Gastroesophageal sphincter (tissue), 4 donors: Measurements from ENCODE around the gene PDIA3. TPM values are rescaled to one million over a fixed set of nuclear protein-coding genes. Genes with fewer than 3 reads are reported as not detected.

Experiments
- ATAC-seq: fragments of 150-250 bp; one replicate; pipeline ENCODE4 v1.9.1; 2016; ENCODE audit warnings: mild to moderate bottlenecking, moderate library complexity
- H3K27ac ChIP-seq, 4 donors: fragments of 200-600 bp; sonication (generic) in 3 of 4; 1 replicate in 3 of 4; 2 replicates in 1 of 4; pipeline ENCODE4 v1.5.1; 2016 to 2019
- H3K27me3 ChIP-seq: fragments of 200-600 bp; sonication (generic); one replicate; pipeline ENCODE4 v1.5.1; 2019
- H3K36me3 ChIP-seq, 2 donors: fragments of 200-600 bp; sonication (generic); one replicate each; pipeline ENCODE4 v1.5.1; 2019; ENCODE audit warnings: control low read depth in 1 of 2
- H3K4me1 ChIP-seq, 3 donors: fragments of 200-600 bp; sonication (generic); 1 replicate in 2 of 3; 2 replicates in 1 of 3; pipeline ENCODE4 v1.5.1; 2016 to 2019; ENCODE audit warnings: control low read depth in 2 of 3
- H3K4me3 ChIP-seq, 2 donors: fragments of 200-600 bp; sonication (generic); one replicate each; pipeline ENCODE4 v1.5.1; 2019; ENCODE audit warnings: mild to moderate bottlenecking in 1 of 2, moderate library complexity in 1 of 2
- H3K9me3 ChIP-seq, 3 donors: fragments of 200-600 bp; sonication (generic); one replicate each; pipeline ENCODE4 v1.5.1; 2017 to 2019; ENCODE audit warnings: control low read depth in 2 of 3
- EP300 ChIP-seq: sonication (generic); formaldehyde crosslinking; IDR thresholded peaks from one replicate; pipeline ENCODE4 v1.6.1; 2017; ENCODE audit warnings: antibody characterized with exemption, mild to moderate bottlenecking
- POLR2A ChIP-seq, 2 donors: fragments of 450-650 bp; IDR thresholded peaks; one replicate each; pipeline ENCODE4 v1.6.1; 2017; ENCODE audit warnings: antibody characterized with exemption in 2 of 2, mild to moderate bottlenecking in 2 of 2, moderate library complexity in 1 of 2
- POLR2AphosphoS5 ChIP-seq: sonication (generic); formaldehyde crosslinking; IDR thresholded peaks from one replicate; pipeline ENCODE4 v1.6.1; 2017; ENCODE audit warnings: antibody characterized with exemption
- WGBS, 2 donors: methylation state at CpG; one replicate each; pipeline ENCODE4 v1.1.5; 2018; ENCODE audit warnings: low coverage in 1 of 2; 5-methylcytosine and 5-hydroxymethylcytosine counted together
- total RNA-seq, 4 donors: library from RNA; depleted of rRNA; stranded (reverse); fragments of >200 nt; gene quantifications; one replicate each; pipeline ENCODE4 v1.1.0, GENCODE V29; 2016
- TF ChIP-seq, protein P1 (sequence below), 4 experiments: fragments of 200-600 bp in 2 of 4; fragments of 450-650 bp in 2 of 4; sonication (generic) in 1 of 4; IDR thresholded peaks; one replicate each; pipeline ENCODE4 v1.5.1; 2017 to 2019; ENCODE audit warnings: antibody characterized with exemption in 4 of 4, mild to moderate bottlenecking in 2 of 4, moderate library complexity in 2 of 4

Gene PDIA3
- total RNA-seq, 4 donors from 2014 or later = 85.3 to 141 (median 113) TPM

DNA sequence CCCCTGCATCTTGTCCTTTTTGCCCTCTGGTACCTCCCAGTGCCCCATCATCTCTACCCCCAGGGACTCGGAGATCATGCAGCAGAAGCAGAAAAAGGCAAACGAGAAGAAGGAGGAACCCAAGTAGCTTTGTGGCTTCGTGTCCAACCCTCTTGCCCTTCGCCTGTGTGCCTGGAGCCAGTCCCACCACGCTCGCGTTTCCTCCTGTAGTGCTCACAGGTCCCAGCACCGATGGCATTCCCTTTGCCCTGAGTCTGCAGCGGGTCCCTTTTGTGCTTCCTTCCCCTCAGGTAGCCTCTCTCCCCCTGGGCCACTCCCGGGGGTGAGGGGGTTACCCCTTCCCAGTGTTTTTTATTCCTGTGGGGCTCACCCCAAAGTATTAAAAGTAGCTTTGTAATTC lies 47.4 kb downstream of the PDIA3 start:
- Histone ChIP-seq H3K27me3 (no peaks in the 10 kb centered on the region), H3K9me3 (no peaks in the 10 kb centered on the region), H3K27ac (peak overlapping the region in 3 of 4 donors; percentile 94 to 99 (median 96)), H3K4me3 (peak overlapping the region; percentile 72 to 97), H3K4me1 (peaks cover 5 to 61% (median 19%) of the 10 kb centered on the region in 3 donors), H3K36me3 (peaks cover 0 to 51% of the 10 kb centered on the region in 2 donors)
- TF ChIP-seq POLR2A (IDR thresholded peaks at IDR 0.05) (no peak), POLR2AphosphoS5 (no peak), EP300 (no peak)
- TF ChIP-seq, protein P1, sequence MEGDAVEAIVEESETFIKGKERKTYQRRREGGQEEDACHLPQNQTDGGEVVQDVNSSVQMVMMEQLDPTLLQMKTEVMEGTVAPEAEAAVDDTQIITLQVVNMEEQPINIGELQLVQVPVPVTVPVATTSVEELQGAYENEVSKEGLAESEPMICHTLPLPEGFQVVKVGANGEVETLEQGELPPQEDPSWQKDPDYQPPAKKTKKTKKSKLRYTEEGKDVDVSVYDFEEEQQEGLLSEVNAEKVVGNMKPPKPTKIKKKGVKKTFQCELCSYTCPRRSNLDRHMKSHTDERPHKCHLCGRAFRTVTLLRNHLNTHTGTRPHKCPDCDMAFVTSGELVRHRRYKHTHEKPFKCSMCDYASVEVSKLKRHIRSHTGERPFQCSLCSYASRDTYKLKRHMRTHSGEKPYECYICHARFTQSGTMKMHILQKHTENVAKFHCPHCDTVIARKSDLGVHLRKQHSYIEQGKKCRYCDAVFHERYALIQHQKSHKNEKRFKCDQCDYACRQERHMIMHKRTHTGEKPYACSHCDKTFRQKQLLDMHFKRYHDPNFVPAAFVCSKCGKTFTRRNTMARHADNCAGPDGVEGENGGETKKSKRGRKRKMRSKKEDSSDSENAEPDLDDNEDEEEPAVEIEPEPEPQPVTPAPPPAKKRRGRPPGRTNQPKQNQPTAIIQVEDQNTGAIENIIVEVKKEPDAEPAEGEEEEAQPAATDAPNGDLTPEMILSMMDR (IDR thresholded peaks at IDR 0.05) = no peak
- ATAC-seq = no peak
- WGBS, 2 donors = 76 to 80% methylated on average over 1 to 6 of the region's 10 CpGs

- H3K36me3 ChIP-seq = peaks cover 0 to 59% of the 10 kb centered on the region in 2 donors
- no peaks in the 10 kb centered on the region for H3K9me3 ChIP-seq
- H3K27me3 ChIP-seq = no peaks in the 10 kb centered on the region
- H3K4me3 ChIP-seq = no peak overlapping the region
- 59% methylated on average over 7 of the region's 9 CpGs; no CpG with 5 or more reads in 1 of the 2 donors for WGBS, 2 donors
- H3K27ac ChIP-seq = peak overlapping the region in 3 of 4 donors; percentile 13 to 99 (median 96)
- no peak for TF ChIP-seq POLR2AphosphoS5
- TF ChIP-seq, protein P1 (IDR thresholded peaks at IDR 0.05) = no peak
- no peak for TF ChIP-seq POLR2A (IDR thresholded peaks at IDR 0.05)
- no peak for TF ChIP-seq EP300
- H3K4me1 ChIP-seq = peaks cover 5 to 67% (median 20%) of the 10 kb centered on the region in 3 donors
- no peak for ATAC-seq
Measured at GRCh38 chr15:43794269-43795037, 48.2 kb downstream of the PDIA3 start.

DNA sequence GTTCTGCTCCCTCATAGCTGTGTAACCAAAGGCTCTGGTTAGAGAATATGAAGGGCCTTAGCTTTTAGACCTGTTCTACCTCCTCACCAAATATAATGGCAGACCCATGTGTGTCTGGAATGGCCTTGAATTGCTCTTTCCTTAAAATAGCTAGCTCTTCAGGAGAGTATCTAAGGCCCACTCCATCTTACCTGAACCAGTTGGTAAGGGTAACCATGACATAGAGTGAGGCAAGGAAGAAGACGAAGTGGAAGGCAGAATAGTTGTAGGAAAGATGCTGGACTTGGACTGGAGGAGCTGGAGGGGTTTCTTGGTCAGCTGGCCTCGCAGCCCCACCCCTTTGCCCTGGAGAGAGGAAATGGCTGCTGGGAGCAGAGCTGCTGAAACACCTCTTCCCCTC lies 49.0 kb downstream of the PDIA3 start:
- no peaks in the 10 kb centered on the region for H3K9me3 ChIP-seq
- H3K4me1 ChIP-seq = peaks cover 5 to 75% (median 27%) of the 10 kb centered on the region in 3 donors
- H3K4me3 ChIP-seq = no peak overlapping the region
- no peaks in the 10 kb centered on the region for H3K27me3 ChIP-seq
- TF ChIP-seq POLR2A (IDR thresholded peaks at IDR 0.05) (no peak), POLR2AphosphoS5 (no peak), EP300 (no peak)
- TF ChIP-seq, protein P1 (IDR thresholded peaks at IDR 0.05) = no peak
- 80 to 100% methylated on average over 2 of the region's 2 CpGs for WGBS, 2 donors
- ATAC-seq = no peak
- peaks cover 0 to 65% of the 10 kb centered on the region in 2 donors for H3K36me3 ChIP-seq
- H3K27ac ChIP-seq = peak overlapping the region in 2 of 4 donors; percentile 13 to 99

DNA sequence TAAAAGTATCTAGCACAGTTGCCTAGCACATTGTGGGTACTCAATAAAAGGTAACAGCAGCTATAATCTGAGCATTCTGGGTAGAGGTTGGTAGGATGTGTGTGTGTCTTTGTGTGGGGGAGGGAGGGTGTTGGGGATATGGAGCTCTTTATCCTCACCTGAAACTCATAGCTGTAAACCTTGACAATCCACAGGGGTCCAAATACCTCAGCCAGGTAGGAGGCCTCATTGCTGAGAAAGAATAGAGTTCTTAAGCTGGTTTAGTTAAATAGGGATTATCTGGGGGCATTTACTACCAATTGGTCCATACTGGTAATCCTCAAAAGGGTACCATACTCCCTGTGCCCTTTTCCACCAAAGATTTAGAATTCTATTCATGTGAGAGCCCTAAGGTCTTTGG lies 49.8 kb downstream of the PDIA3 start:
- H3K27me3 ChIP-seq = no peaks in the 10 kb centered on the region
- H3K36me3 ChIP-seq = peaks cover 0 to 65% of the 10 kb centered on the region in 2 donors
- no peaks in the 10 kb centered on the region for H3K9me3 ChIP-seq
- peak overlapping the region in 1 of 4 donors; percentile 13 for H3K27ac ChIP-seq
- TF ChIP-seq EP300 (no peak), POLR2A (IDR thresholded peaks at IDR 0.05) (no peak), POLR2AphosphoS5 (no peak)
- TF ChIP-seq, protein P1 (IDR thresholded peaks at IDR 0.05) = no peak
- no peak overlapping the region for H3K4me3 ChIP-seq
- peaks cover 5 to 79% (median 28%) of the 10 kb centered on the region in 3 donors for H3K4me1 ChIP-seq
- no peak for ATAC-seq

DNA sequence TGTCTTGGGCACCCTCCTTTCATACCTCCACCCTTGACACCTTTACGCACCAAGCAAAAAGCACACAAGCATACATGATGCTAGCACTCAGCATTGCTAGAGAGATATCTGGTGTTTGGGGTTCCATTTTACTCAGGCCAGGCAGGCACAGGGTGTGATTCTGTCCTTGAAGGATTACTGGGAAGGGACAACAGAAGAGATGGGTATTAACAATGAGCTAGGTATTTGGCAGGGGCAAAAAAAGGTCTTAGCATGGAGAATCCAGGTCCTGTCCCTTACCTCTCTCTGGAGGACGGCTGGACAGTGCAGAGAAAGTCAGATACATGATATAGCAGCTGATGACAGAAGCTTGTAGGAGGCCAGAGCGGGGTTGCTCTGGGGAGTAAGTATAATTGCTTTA lies 50.3 kb downstream of the PDIA3 start:
- TF ChIP-seq, protein P1 (IDR thresholded peaks at IDR 0.05) = no peak
- TF ChIP-seq POLR2A (IDR thresholded peaks at IDR 0.05) = no peak
- no peak for TF ChIP-seq EP300
- no peak for TF ChIP-seq POLR2AphosphoS5
- WGBS, 2 donors = 71% methylated on average over 1 to 3 of the region's 3 CpGs
- ATAC-seq = no peak
- Histone ChIP-seq H3K4me1 (peaks cover 5 to 80% (median 33%) of the 10 kb centered on the region in 3 donors), H3K4me3 (no peak overlapping the region), H3K9me3 (no peaks in the 10 kb centered on the region), H3K27me3 (no peaks in the 10 kb centered on the region), H3K27ac (peak overlapping the region in 1 of 4 donors; percentile 19), H3K36me3 (peaks cover 0 to 67% of the 10 kb centered on the region in 2 donors)
